NCI-H774 (cell line): Measurements from ENCODE around the gene LIPJ.

ENCODE experiments used
- DNase-seq: peaks from one replicate; lab custom pipeline; 2025; lab: John Stamatoyannopoulos, UW

Gene LIPJ

GRCh38 chr10:88598055-88598454 is 11.5 kb downstream of the LIPJ start:
- no peak for DNase-seq

DNA sequence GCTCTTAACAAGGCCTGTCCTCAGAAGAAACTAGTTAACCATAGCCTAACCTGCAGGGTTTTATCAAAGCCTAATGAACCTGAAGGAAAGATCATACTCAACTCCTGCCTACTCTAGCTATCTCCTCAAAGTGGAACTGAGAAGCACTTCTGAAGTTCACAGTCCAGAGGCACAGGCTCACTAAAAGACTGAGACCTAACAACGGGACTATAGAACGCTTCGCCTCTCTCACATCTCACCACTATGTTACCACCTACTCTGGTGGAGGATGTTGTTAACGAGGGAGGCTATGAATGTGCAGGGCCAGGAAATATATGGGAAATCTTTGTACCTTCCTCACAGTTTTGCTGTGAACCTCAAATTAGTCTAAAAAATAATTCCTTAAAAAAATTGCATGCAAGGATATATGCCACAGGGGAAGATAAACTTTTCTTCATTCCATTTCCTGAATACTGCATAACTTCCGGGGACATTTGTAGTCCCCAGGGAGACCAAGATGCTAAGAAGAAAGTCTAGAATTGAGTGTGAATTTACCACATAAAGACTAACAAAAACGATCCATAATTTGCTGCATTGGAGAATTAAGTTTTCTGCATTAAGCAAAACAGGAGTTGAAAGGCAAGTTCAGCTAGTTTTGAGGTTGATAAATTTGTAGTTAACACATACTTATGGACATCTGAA is 21.6 kb downstream of the LIPJ start:
- no peak for DNase-seq

DNA sequence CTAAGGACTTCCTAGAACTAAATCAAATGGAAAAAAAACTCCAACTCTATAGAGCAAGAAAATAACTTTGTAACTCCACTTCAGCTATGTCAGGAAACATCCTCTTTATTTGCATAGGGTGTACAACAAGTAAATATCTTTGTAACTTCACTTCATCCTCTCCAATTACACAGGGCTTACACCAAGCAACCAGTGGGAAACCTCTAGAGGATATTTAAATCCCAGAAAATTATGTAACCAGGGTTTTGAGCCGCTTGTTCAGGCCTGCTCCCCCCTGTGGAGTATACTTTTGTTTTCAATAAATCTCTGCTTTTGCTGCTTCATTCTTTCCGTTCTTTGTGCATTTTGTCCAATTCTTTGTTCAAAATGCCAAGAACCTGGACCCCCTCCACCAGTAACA is 22.2 kb downstream of the LIPJ start:
- DNase-seq: no peak

GRCh38 chr10:88616250-88616977 is 29.9 kb downstream of the LIPJ start:
- no peak for DNase-seq

- DNase-seq: no peak
These were observed 31.3 kb downstream of the LIPJ start for GRCh38 chr10:88617772-88618300.

DNA sequence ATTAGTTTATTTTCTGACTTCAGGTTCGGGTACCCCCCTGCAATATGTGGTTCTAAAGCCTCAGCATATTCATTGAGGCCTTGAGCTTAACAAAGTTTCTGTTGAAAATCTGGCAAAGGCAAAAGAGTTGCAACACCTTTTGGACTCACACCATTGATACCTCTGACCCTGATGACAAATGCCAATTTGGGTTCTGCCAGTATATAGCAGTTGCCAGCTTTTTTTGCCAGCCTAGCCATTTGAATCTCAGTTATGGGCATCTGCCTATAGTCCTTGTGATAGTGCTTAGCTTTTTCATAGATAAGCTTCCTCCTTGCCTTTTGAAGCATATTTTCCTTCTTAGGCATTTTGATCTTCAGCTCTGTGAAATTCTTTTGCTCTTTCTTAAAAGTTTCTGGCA is 31.9 kb downstream of the LIPJ start:
- DNase-seq: no peak

GRCh38 chr10:88620441-88620840 is 33.9 kb downstream of the LIPJ start:
- no peak for DNase-seq

- no peak for DNase-seq
These were observed 37.3 kb downstream of the LIPJ start for GRCh38 chr10:88623835-88624234.

DNA sequence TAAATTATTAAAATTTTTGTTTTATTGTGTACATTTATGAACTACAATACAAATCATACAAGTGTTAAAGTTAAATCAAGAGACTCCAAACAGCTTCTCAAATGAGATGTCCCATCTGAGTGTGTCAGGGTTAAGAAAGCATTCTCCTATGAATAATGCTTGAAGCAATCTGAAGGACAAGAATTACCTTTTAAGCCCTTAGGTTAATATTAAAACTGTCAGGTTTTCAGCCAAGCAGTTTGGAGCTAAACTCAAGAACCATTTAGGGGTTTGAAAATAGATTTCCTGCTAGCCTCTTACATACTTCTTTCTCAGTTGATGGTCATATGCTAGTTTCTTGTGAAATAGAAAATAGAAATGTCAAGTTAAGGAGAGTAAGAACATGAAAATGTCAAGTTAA is 38.3 kb downstream of the LIPJ start:
- no peak for DNase-seq

- no peak for DNase-seq
These were observed 53.6 kb downstream of the LIPJ start for GRCh38 chr10:88640186-88640585.

- DNase-seq: no peak
These were observed 55.6 kb downstream of the LIPJ start for GRCh38 chr10:88642209-88642608.

GRCh38 chr10:88642963-88643362 is 56.4 kb downstream of the LIPJ start:
- DNase-seq: no peak

DNA sequence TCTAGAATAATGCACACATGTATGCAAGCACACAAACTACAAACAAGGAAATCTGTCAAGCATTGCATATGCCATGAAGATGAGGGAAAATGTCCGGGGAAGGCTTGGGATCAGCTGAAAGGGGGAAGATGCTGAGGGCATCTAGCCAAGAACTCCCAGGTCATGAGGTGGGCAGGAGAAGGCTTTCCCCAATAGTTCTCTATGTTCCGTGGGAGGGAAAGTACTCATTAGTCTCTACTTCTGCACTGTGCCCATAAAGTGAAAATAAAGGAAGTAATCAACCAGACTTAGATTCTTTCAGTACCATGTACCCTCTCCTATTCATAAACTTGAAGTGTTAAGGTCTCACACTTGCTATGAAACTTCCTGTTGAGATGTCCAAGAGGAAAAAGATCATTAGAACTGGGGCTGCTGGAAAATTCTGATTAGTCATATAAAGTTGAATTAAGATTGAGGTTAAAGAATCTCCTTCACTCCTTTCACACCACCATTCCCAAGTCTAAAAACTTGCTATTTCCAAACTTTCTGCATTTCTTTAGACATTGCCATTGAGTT is 60.6 kb downstream of the LIPJ start:
- no peak for DNase-seq

DNA sequence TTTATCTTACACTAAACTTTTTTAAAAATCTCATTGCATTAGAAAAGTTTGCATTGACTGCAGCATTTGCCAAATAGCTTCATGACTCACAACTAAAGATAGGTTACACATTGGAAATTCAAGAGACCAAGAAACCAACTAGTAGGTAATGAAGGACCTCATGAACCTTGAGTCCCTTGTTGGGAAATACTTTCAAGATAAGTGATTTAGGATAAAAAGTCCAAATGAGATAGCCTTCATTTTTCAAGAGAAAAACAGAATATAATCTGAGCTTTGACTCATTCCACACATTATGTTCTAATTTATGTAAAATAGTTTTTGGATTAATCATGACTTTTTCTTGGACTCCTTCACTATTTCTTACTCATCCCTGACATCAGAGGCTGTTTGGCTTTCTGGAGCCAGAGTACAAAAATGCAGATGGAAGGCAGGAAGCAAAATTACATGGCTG is 64.6 kb downstream of the LIPJ start:
- DNase-seq: no peak

DNA sequence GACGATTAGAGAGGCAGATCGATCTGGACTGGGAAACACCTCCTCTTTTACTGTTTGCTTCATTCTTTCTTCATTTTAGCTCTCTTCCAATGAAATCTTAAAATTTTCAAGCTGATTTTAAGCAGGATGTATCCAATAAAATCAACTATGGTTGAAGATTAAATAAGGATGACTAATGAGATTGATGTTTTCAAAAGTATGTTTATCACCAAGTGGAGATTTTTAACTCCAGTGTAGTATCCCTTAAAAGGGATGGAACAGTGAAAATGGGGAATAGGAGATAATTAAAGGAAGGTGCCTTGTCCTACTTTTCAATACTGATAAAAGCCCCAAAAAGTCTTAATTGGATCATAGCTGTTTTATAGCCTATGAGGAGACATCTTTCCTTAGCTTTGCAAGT is 66.1 kb downstream of the LIPJ start:
- DNase-seq: no peak
